ENCODE results near the gene FAM120AOS. TPM values are rescaled to one million over a fixed set of nuclear protein-coding genes. Genes with fewer than 3 reads are reported as not detected.

Gene FAM120AOS
- total RNA-seq, 1 experiment from 2014 or later: 50.5 TPM

DNA sequence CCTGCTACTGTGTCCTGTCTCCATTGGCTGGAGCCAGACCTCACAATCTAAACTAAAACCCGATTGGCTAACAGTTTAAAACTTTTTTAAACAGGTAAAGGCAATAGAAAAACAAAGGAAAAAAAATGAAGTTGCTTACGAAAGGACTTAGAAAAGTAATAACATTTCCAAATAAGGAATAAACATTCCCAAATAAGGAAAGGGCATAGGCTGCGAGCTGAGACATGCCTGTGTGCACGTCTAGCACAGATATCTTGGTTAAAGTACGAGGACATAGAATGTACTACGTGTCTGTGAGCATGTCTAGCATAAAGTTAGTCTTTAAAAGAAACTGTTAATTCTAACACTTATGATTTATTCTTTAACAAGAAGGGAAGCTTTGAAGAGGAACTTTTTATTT is 17.2 kb downstream of the FAM120AOS start:
- intact Hi-C loops (cut with micrococcal nuclease; ENCODE audit: unreplicated experiment): no loop called here
- BruUV-seq (replicated peaks): no TSS peak
- no peak for DNase-seq
- TF ChIP-seq, protein P1, sequence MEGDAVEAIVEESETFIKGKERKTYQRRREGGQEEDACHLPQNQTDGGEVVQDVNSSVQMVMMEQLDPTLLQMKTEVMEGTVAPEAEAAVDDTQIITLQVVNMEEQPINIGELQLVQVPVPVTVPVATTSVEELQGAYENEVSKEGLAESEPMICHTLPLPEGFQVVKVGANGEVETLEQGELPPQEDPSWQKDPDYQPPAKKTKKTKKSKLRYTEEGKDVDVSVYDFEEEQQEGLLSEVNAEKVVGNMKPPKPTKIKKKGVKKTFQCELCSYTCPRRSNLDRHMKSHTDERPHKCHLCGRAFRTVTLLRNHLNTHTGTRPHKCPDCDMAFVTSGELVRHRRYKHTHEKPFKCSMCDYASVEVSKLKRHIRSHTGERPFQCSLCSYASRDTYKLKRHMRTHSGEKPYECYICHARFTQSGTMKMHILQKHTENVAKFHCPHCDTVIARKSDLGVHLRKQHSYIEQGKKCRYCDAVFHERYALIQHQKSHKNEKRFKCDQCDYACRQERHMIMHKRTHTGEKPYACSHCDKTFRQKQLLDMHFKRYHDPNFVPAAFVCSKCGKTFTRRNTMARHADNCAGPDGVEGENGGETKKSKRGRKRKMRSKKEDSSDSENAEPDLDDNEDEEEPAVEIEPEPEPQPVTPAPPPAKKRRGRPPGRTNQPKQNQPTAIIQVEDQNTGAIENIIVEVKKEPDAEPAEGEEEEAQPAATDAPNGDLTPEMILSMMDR (IDR thresholded peaks at IDR 0.05; ENCODE audit: unreplicated experiment): no peak
- CTCF ChIA-PET: no interaction called here
- H3K27ac Mint-ChIP-seq (ENCODE audit: unreplicated experiment): no peak overlapping the region
- H3K36me3 Mint-ChIP-seq (ENCODE audit: insufficient read depth, unreplicated experiment): no peaks in the 10 kb centered on the region
- no peaks in the 10 kb centered on the region for H3K4me1 Mint-ChIP-seq (ENCODE audit: low read depth, unreplicated experiment)
- H3K27me3 Mint-ChIP-seq (ENCODE audit: unreplicated experiment): no peaks in the 10 kb centered on the region
- no peak overlapping the region for H3K4me3 Mint-ChIP-seq (ENCODE audit: low read depth, unreplicated experiment)
- no peaks in the 10 kb centered on the region for H3K9me3 Mint-ChIP-seq (ENCODE audit: low read depth, unreplicated experiment)

- H3K27me3 Mint-ChIP-seq (ENCODE audit: unreplicated experiment): no peaks in the 10 kb centered on the region
- CTCF ChIA-PET: no interaction called here
- H3K27ac Mint-ChIP-seq (ENCODE audit: unreplicated experiment): no peak overlapping the region
- intact Hi-C loops (cut with micrococcal nuclease; ENCODE audit: unreplicated experiment): no loop called here
- TF ChIP-seq, protein P1 (IDR thresholded peaks at IDR 0.05; ENCODE audit: unreplicated experiment): no peak
- no peaks in the 10 kb centered on the region for H3K9me3 Mint-ChIP-seq (ENCODE audit: low read depth, unreplicated experiment)
- no peaks in the 10 kb centered on the region for H3K4me1 Mint-ChIP-seq (ENCODE audit: low read depth, unreplicated experiment)
- BruUV-seq (replicated peaks): no TSS peak
- H3K36me3 Mint-ChIP-seq (ENCODE audit: insufficient read depth, unreplicated experiment): no peaks in the 10 kb centered on the region
- H3K4me3 Mint-ChIP-seq (ENCODE audit: low read depth, unreplicated experiment): no peak overlapping the region
- no peak for DNase-seq
Measured at GRCh38 chr9:93435386-93435785, 18.0 kb downstream of the FAM120AOS start.

- no peak overlapping the region for H3K27ac Mint-ChIP-seq (ENCODE audit: unreplicated experiment)
- no peaks in the 10 kb centered on the region for H3K4me1 Mint-ChIP-seq (ENCODE audit: low read depth, unreplicated experiment)
- no peaks in the 10 kb centered on the region for H3K9me3 Mint-ChIP-seq (ENCODE audit: low read depth, unreplicated experiment)
- TF ChIP-seq, protein P1 (IDR thresholded peaks at IDR 0.05; ENCODE audit: unreplicated experiment): no peak
- CTCF ChIA-PET: no interaction called here
- intact Hi-C loops (cut with micrococcal nuclease; ENCODE audit: unreplicated experiment): no loop called here
- DNase-seq: no peak
- no peaks in the 10 kb centered on the region for H3K36me3 Mint-ChIP-seq (ENCODE audit: insufficient read depth, unreplicated experiment)
- no peak overlapping the region for H3K4me3 Mint-ChIP-seq (ENCODE audit: low read depth, unreplicated experiment)
- H3K27me3 Mint-ChIP-seq (ENCODE audit: unreplicated experiment): no peaks in the 10 kb centered on the region
- no TSS peak for BruUV-seq (replicated peaks)
Measured at GRCh38 chr9:93434056-93434455, 19.3 kb downstream of the FAM120AOS start.

DNA sequence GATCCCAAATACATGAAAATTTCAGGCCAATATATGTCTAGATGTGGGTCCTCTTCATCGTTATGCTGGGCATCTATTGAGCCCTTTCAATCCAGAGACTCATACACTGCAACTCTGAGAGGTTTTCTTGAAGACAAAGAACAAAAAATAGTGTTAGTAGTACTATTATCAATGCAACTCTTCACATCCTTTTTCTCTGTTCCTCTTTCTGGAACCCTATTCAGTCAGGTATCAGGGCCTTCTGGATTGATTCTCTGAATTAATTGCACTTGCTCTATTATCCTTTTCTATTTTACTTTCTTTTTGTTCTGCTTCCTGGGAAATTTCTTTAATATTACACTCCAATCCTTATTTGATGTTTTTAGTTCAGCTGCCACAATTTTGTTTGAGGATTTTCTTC is 20.4 kb downstream of the FAM120AOS start:
- intact Hi-C loops (cut with micrococcal nuclease; ENCODE audit: unreplicated experiment): no loop called here
- CTCF ChIA-PET: no interaction called here
- Mint-ChIP-seq H3K4me3 (ENCODE audit: low read depth, unreplicated experiment) (no peak overlapping the region), H3K9me3 (ENCODE audit: low read depth, unreplicated experiment) (no peaks in the 10 kb centered on the region), H3K27me3 (ENCODE audit: unreplicated experiment) (no peaks in the 10 kb centered on the region), H3K27ac (ENCODE audit: unreplicated experiment) (no peak overlapping the region), H3K4me1 (ENCODE audit: low read depth, unreplicated experiment) (no peaks in the 10 kb centered on the region), H3K36me3 (ENCODE audit: insufficient read depth, unreplicated experiment) (no peaks in the 10 kb centered on the region)
- DNase-seq: no peak
- BruUV-seq (replicated peaks): no TSS peak
- TF ChIP-seq, protein P1 (IDR thresholded peaks at IDR 0.05; ENCODE audit: unreplicated experiment): no peak
